ENCODE data around the gene RANBP9.

RANBP9 gene

DNA sequence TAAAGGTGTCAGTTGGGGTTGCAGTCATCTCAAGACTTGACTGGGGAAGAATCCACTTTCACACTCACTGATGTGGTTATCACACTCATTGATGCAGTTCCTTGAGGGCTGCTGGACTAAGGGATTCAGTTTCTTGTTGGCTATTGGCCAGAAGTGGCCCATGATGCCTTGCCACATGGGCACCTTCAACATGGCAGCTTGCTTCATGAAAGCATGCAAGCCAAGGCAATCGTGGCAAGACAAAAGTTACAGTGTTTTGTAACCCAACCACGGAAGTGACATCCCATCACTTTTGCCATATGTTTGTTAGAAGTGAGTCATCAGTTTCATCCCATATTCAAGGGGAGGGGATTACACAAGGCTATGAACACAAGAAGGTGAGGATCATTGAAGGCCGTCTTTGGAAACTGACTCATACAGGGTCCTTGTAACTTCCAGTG lies 3.8 kb upstream of the RANBP9 start:
- no peak for DNase-seq (ENCODE audit: low read depth)
- TF ChIP-seq, protein P1, sequence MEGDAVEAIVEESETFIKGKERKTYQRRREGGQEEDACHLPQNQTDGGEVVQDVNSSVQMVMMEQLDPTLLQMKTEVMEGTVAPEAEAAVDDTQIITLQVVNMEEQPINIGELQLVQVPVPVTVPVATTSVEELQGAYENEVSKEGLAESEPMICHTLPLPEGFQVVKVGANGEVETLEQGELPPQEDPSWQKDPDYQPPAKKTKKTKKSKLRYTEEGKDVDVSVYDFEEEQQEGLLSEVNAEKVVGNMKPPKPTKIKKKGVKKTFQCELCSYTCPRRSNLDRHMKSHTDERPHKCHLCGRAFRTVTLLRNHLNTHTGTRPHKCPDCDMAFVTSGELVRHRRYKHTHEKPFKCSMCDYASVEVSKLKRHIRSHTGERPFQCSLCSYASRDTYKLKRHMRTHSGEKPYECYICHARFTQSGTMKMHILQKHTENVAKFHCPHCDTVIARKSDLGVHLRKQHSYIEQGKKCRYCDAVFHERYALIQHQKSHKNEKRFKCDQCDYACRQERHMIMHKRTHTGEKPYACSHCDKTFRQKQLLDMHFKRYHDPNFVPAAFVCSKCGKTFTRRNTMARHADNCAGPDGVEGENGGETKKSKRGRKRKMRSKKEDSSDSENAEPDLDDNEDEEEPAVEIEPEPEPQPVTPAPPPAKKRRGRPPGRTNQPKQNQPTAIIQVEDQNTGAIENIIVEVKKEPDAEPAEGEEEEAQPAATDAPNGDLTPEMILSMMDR (IDR thresholded peaks at IDR 0.05; ENCODE audit: low read depth, low read length, missing control alignments) = no peak
- in situ Hi-C loops (cut with HindIII; ENCODE audit: low sequenced_read_pairs) = no loop called here
- H3K4me3 ChIP-seq (ENCODE audit: low read depth, low read length) = no peak overlapping the region

DNA sequence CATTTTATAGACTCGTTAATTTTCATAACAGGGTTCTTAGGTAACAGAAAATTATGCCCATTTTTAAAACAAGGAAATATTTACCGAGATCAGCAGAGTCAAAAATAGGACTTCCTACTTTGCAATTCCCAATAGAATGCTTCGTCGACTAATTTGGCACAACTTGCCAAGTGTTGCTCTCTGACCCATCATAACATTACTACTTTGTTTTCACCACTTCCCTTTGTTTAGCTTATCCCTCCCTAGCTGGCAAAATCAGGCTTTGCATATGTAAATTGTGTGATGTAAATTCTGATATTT lies 914 bp upstream of the RANBP9 start:
- in situ Hi-C loops (cut with HindIII; ENCODE audit: low sequenced_read_pairs) = no loop called here
- TF ChIP-seq, protein P1 (IDR thresholded peaks at IDR 0.05; ENCODE audit: low read depth, low read length, missing control alignments) = no peak
- no peak for DNase-seq (ENCODE audit: low read depth)

DNA sequence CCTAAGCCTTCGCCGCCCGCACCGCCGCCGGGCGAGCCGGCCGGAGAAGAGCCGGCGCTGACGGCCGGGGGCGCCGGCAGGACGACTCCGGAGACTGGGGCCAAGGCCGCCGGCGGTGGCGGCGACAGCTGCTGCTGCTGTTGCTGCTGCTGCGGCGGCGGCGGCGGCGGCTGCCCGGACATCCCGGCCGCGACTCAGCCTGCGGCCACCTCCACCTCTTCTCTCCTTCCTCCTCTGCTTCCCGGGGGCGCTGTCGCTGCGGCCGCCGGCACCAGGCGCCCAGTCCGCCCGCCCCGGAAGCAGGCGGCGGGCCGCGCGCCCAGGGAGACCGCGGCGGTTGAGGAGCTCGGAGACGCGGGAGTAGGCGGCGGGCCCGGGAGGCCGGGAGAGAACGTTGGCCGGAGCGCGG lies 307 bp downstream of the RANBP9 start:
- peak overlapping the region; percentile 89 for H3K4me3 ChIP-seq (ENCODE audit: low read depth, low read length)
- DNase-seq (ENCODE audit: low read depth) = no peak
- TF ChIP-seq, protein P1 (IDR thresholded peaks at IDR 0.05; ENCODE audit: low read depth, low read length, missing control alignments) = no peak
- in situ Hi-C loops (cut with HindIII; ENCODE audit: low sequenced_read_pairs) = no loop called here

More for the DNA sequence above, 914 bp upstream of the RANBP9 start:
- H3K4me3 ChIP-seq (ENCODE audit: low read depth, low read length) = peak overlapping the region; percentile 89

DNA sequence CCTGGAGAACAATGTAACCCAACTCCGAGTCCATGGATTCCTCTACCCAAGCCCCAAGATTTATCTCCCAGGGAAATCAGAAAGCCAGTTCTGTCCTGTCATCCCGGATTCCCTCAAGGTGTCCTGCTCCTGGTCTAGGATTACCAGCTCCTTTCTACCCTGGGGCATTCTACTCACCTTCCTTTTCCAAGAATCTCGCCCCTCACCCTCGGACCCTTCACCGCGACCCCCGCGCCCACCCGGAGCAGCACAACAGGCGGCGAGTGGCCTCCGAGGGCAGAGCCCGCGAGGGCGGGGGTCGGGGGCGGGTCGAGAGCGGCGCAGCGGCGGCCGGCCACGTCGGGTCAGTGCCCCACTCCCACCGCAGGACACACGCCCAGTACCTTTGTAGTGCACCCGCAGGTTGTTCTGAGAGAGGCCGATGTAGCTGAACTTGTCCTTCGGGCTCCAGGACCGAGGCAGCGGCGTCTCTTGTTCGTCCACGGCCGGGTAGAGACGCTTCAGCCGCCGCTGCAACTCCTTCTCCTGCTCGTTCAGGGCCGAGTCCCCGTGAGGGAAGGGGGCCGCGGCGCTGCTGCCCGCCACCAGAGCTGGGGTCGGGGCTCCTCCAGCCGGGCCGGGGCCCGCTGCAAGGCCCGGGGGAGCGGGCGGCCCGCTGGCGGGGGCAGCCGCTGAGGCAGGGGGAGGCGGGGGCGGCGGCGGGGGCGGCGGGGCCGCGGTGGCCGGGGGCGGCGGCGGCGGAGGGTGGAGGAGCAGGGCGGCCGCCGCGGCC lies 897 bp downstream of the RANBP9 start:
- TF ChIP-seq, protein P1 (IDR thresholded peaks at IDR 0.05; ENCODE audit: low read depth, low read length, missing control alignments) = no peak
- in situ Hi-C loops (cut with HindIII; ENCODE audit: low sequenced_read_pairs) = no loop called here

DNA sequence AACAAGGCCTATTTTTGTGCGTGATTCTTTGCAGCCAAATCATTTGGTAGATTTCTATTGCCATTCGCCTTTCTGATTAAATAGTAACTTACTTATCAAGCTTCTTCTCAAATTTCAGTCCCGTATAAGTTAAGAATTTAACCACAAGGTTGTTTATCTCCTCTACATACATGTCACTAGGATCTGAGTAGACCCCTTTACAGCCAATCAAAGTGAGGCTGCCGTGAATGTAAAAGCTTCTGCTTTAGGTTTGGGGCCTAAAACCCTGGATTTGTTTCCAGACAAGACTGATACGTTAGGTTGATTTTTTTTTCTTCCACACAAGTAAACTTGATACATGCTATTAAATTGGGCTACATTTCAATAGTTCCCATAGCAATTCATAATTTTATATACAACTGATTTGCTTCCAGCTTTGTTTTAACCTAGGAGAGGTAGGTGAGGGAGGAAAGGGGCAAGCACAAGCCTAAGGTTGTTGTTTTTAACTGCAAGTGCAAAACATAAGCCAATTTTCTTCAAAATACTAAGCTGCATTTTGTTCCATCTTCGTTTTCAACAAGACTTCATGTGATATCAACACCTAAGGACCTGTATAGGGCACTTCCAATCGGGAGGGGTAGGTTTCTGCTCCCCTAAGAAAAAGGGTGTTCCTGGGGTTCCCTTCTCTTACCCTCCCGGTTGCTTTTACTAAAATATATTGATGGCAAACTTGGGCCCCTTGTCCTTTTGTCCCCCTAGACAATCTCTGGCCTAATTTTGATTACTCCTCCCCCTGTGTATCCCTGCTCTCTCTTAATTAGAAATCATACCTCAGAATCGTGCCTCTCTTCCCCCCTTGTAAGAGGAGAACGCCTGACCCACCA lies 1.7 kb downstream of the RANBP9 start:
- TF ChIP-seq, protein P1 (IDR thresholded peaks at IDR 0.05; ENCODE audit: low read depth, low read length, missing control alignments) = no peak
- in situ Hi-C loops (cut with HindIII; ENCODE audit: low sequenced_read_pairs) = no loop called here
- DNase-seq (ENCODE audit: low read depth) = no peak
- peak overlapping the region; percentile 89 for H3K4me3 ChIP-seq (ENCODE audit: low read depth, low read length)

More for the DNA sequence above, 897 bp downstream of the RANBP9 start:
- no peak for DNase-seq (ENCODE audit: low read depth)
- H3K4me3 ChIP-seq (ENCODE audit: low read depth, low read length) = peak overlapping the region; percentile 89

DNA sequence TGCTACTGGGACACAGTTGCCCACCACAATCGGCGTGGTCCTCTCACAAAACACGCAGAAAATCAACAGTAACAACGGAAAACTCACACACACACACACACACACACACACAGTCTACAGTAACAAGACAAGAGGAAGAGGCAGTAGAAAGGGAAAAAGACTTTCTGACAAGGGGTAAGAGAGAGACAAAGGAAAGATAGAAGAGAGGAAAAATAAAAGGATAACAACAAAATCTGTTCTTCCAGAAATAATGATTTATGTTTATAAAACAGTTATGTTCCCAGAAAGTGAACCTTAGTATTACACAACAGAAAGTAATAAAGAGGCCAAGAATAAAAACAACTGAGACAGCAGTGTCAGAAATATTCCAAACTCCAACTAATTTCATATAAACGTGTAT lies 2.9 kb downstream of the RANBP9 start:
- H3K4me3 ChIP-seq (ENCODE audit: low read depth, low read length) = peak overlapping the region; percentile 89
- no peak for DNase-seq (ENCODE audit: low read depth)
- in situ Hi-C loops (cut with HindIII; ENCODE audit: low sequenced_read_pairs) = no loop called here
- TF ChIP-seq, protein P1 (IDR thresholded peaks at IDR 0.05; ENCODE audit: low read depth, low read length, missing control alignments) = no peak

All from astrocyte of the cerebellum (primary cell).